Neural cell (in vitro differentiated cells): ENCODE data around the gene FAM118B. TPM values are rescaled to one million over a fixed set of nuclear protein-coding genes. Genes with fewer than 3 reads are reported as not detected.

Experiments
- H2AFZ ChIP-seq: fragments of 200-600, 300-800 bp; sonication (generic), shearing (Covaris generic); 2 replicates; pipeline ENCODE4 v1.6.0; 2014; ENCODE audit warnings: low read depth, mild to moderate bottlenecking, antibody characterized with exemption, low read length, moderate library complexity
- H3F3A ChIP-seq: fragments of 200-600 bp; shearing (Covaris generic); 2 replicates; pipeline ENCODE4 v1.6.1; 2016; ENCODE audit warnings: mild to moderate bottlenecking, moderate library complexity, mixed read lengths, antibody characterized with exemption, low read length; ENCODE audit not compliant: insufficient read depth, poor library complexity, severe bottlenecking
- H3K27ac ChIP-seq: fragments of 200-600, 300-800 bp; sonication (generic), shearing (Covaris generic); 2 replicates; pipeline ENCODE4 v1.5.1; 2014; ENCODE audit warnings: mild to moderate bottlenecking, low read length, moderate library complexity
- H3K27me3 ChIP-seq: fragments of 300-800, 200-600 bp; sonication (generic), shearing (Covaris generic); 2 replicates; pipeline ENCODE4 v1.6.0; 2014; ENCODE audit warnings: mild to moderate bottlenecking, low read depth, low read length, moderate library complexity; ENCODE audit not compliant: insufficient read depth
- H3K36me3 ChIP-seq: fragments of 300-800, 200-600 bp; sonication (generic), shearing (Covaris generic); 2 replicates; pipeline ENCODE4 v1.5.1; 2014; ENCODE audit warnings: mild to moderate bottlenecking, antibody characterized with exemption, low read length, moderate library complexity; ENCODE audit not compliant: insufficient read depth
- H3K4me2 ChIP-seq: fragments of 300-800, 200-600 bp; sonication (generic), shearing (Covaris generic); 2 replicates; pipeline ENCODE4 v1.6.0; 2014; ENCODE audit warnings: mild to moderate bottlenecking, low read length
- H3K4me3 ChIP-seq: fragments of 300-800, 200-600 bp; sonication (generic), shearing (Covaris generic); 2 replicates; pipeline ENCODE4 v1.5.1; 2014; ENCODE audit warnings: mild to moderate bottlenecking, low read length, moderate library complexity
- H3K79me2 ChIP-seq: fragments of 200-600 bp; shearing (Covaris generic); replicated peaks from 2 replicates; pipeline ENCODE4 v1.6.0; 2014; ENCODE audit warnings: mild to moderate bottlenecking, low read length, moderate library complexity; ENCODE audit not compliant: insufficient read depth
- H3K9ac ChIP-seq: fragments of 300-800, 200-600 bp; sonication (generic), shearing (Covaris generic); 2 replicates; pipeline ENCODE4 v1.6.1; 2016; ENCODE audit warnings: mild to moderate bottlenecking, low read length, mixed read lengths
- H3K9me2 ChIP-seq: fragments of 200-600 bp; shearing (Covaris generic); 2 replicates; pipeline ENCODE4 v1.6.1; 2016; ENCODE audit warnings: mild to moderate bottlenecking, low read length, mixed read lengths; ENCODE audit not compliant: insufficient read depth
- H3K9me3 ChIP-seq: fragments of 200-600, 300-800 bp; sonication (generic), shearing (Covaris generic); 2 replicates; pipeline ENCODE4 v1.6.1; 2016; ENCODE audit warnings: mild to moderate bottlenecking, mixed run types, low read length, moderate library complexity, mixed read lengths
- H4K20me1 ChIP-seq: fragments of 200-600 bp; shearing (Covaris generic); 2 replicates; pipeline ENCODE4 v1.6.1; 2016; ENCODE audit warnings: mild to moderate bottlenecking, mixed run types; ENCODE audit not compliant: insufficient read depth
- EP300 ChIP-seq: fragments of 450-650 bp; conservative IDR thresholded peaks from 2 replicates; pipeline ENCODE4 v1.6.1; 2014; ENCODE audit warnings: antibody characterized with exemption, mild to moderate bottlenecking, moderate library complexity; ENCODE audit not compliant: poor library complexity, severe bottlenecking
- EZH2 ChIP-seq: fragments of 200-600, 300-800 bp; shearing (Covaris generic), sonication (generic); IDR thresholded peaks from 2 replicates; pipeline ENCODE4 v1.6.1; 2014; ENCODE audit warnings: antibody characterized with exemption, low read length, borderline replicate concordance, mild to moderate bottlenecking; ENCODE audit not compliant: insufficient read depth, poor library complexity, severe bottlenecking
- MXI1 ChIP-seq: fragments of 450-650 bp; conservative IDR thresholded peaks from 2 replicates; pipeline ENCODE4 v1.6.1; 2014; ENCODE audit warnings: antibody characterized with exemption, mild to moderate bottlenecking; ENCODE audit not compliant: poor library complexity, severe bottlenecking
- POLR2AphosphoS5 ChIP-seq: IDR thresholded peaks from 2 replicates; pipeline ENCODE4 v1.6.1; 2012
- RAD21 ChIP-seq: fragments of 450-650 bp; conservative IDR thresholded peaks from 2 replicates; pipeline ENCODE4 v1.6.1; 2014; ENCODE audit warnings: antibody characterized with exemption, mild to moderate bottlenecking, moderate library complexity
- SMC3 ChIP-seq: fragments of 450-650 bp; conservative IDR thresholded peaks from 2 replicates; pipeline ENCODE4 v1.6.1; 2014; ENCODE audit warnings: antibody characterized with exemption, mild to moderate bottlenecking, moderate library complexity; ENCODE audit not compliant: poor library complexity
- TAF1 ChIP-seq: IDR thresholded peaks from 2 replicates; pipeline ENCODE4 v1.6.1; 2012; ENCODE audit warnings: low read depth
- polyA plus RNA-seq: library from polyadenylated mRNA; depleted of rRNA; stranded (reverse); fragments of >200 nt; gene quantifications from 2 replicates; pipeline ENCODE4 v1.2.3, GENCODE V29; 2014
- TF ChIP-seq, protein P1 (sequence below): fragments of 450-650 bp; IDR thresholded peaks from 2 replicates; pipeline ENCODE4 v1.5.1; 2014; ENCODE audit warnings: antibody characterized with exemption, mild to moderate bottlenecking, moderate library complexity; ENCODE audit not compliant: poor library complexity, severe bottlenecking
- TF ChIP-seq, protein P2 (sequence below): IDR thresholded peaks from 2 replicates; pipeline ENCODE4 v1.6.1; 2012; ENCODE audit warnings: borderline replicate concordance

The FAM118B gene
- polyA plus RNA-seq, 1 donor from 2014 or later: 54.1 TPM

DNA sequence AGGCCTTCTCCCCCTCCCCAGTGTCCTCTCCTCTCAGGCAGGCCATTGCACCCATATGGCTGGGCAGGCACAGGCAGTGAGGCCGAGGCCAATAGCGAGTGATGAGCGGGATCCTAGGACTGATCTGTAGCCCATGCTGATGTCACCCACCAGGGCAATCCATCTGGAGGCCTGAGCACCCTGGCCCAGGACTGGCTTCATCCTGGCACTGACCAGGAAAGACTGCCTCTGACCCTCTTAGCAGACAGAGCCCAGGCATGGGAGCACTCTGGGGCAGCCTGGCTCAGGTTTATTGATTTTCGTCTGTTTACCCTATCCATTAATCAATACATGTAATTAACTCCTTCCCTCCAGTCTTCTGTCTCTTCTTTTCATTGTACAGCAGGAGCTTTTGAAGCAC, 66.2 kb downstream of the FAM118B start:
- H4K20me1 ChIP-seq: no peaks in the 10 kb centered on the region
- H3K4me3 ChIP-seq: no peak overlapping the region
- no peak overlapping the region for H3K4me2 ChIP-seq
- no peak for TF ChIP-seq RAD21
- no peak for TF ChIP-seq POLR2AphosphoS5
- TF ChIP-seq, protein P1, sequence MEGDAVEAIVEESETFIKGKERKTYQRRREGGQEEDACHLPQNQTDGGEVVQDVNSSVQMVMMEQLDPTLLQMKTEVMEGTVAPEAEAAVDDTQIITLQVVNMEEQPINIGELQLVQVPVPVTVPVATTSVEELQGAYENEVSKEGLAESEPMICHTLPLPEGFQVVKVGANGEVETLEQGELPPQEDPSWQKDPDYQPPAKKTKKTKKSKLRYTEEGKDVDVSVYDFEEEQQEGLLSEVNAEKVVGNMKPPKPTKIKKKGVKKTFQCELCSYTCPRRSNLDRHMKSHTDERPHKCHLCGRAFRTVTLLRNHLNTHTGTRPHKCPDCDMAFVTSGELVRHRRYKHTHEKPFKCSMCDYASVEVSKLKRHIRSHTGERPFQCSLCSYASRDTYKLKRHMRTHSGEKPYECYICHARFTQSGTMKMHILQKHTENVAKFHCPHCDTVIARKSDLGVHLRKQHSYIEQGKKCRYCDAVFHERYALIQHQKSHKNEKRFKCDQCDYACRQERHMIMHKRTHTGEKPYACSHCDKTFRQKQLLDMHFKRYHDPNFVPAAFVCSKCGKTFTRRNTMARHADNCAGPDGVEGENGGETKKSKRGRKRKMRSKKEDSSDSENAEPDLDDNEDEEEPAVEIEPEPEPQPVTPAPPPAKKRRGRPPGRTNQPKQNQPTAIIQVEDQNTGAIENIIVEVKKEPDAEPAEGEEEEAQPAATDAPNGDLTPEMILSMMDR: no peak
- TF ChIP-seq, protein P2, sequence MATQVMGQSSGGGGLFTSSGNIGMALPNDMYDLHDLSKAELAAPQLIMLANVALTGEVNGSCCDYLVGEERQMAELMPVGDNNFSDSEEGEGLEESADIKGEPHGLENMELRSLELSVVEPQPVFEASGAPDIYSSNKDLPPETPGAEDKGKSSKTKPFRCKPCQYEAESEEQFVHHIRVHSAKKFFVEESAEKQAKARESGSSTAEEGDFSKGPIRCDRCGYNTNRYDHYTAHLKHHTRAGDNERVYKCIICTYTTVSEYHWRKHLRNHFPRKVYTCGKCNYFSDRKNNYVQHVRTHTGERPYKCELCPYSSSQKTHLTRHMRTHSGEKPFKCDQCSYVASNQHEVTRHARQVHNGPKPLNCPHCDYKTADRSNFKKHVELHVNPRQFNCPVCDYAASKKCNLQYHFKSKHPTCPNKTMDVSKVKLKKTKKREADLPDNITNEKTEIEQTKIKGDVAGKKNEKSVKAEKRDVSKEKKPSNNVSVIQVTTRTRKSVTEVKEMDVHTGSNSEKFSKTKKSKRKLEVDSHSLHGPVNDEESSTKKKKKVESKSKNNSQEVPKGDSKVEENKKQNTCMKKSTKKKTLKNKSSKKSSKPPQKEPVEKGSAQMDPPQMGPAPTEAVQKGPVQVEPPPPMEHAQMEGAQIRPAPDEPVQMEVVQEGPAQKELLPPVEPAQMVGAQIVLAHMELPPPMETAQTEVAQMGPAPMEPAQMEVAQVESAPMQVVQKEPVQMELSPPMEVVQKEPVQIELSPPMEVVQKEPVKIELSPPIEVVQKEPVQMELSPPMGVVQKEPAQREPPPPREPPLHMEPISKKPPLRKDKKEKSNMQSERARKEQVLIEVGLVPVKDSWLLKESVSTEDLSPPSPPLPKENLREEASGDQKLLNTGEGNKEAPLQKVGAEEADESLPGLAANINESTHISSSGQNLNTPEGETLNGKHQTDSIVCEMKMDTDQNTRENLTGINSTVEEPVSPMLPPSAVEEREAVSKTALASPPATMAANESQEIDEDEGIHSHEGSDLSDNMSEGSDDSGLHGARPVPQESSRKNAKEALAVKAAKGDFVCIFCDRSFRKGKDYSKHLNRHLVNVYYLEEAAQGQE: no peak
- no peak for TF ChIP-seq EZH2
- TF ChIP-seq MXI1: no peak
- no peak for TF ChIP-seq SMC3
- TF ChIP-seq EP300: no peak
- no peak for TF ChIP-seq TAF1
- no peak overlapping the region for H3K27ac ChIP-seq
- H3K9me3 ChIP-seq: no peaks in the 10 kb centered on the region
- H3K27me3 ChIP-seq: no peaks in the 10 kb centered on the region
- no peaks in the 10 kb centered on the region for H3F3A ChIP-seq
- H3K36me3 ChIP-seq: no peaks in the 10 kb centered on the region
- H3K9ac ChIP-seq: no peak overlapping the region
- H3K79me2 ChIP-seq: no peaks in the 10 kb centered on the region
- H3K9me2 ChIP-seq: no peaks in the 10 kb centered on the region
- H2AFZ ChIP-seq: no peak overlapping the region

DNA sequence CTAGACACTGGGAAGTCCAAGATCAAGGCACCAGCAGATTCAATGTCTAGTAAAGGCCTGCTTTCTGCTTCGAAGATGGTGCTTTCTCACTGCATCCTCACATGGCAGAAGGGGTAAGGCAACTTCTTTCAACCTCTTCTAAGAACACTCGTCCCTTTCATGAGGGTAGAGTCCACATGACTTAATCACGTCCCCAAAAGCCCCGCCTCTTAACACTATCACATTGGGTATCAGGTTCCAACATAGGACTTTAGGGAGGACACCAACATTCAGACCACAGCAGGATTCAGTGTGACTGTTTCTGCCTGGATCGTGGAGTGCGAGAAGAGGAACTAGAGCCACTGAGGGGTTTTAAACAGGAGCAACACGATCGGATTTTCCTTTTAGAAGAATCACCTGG, 67.6 kb downstream of the FAM118B start:
- H3K79me2 ChIP-seq: no peaks in the 10 kb centered on the region
- TF ChIP-seq MXI1: no peak
- H3K4me3 ChIP-seq: no peak overlapping the region
- no peak overlapping the region for H3K4me2 ChIP-seq
- H4K20me1 ChIP-seq: no peaks in the 10 kb centered on the region
- no peak overlapping the region for H3K9ac ChIP-seq
- H3K9me3 ChIP-seq: no peaks in the 10 kb centered on the region
- H3K36me3 ChIP-seq: no peaks in the 10 kb centered on the region
- H3F3A ChIP-seq: no peaks in the 10 kb centered on the region
- no peak overlapping the region for H3K27ac ChIP-seq
- H3K27me3 ChIP-seq: no peaks in the 10 kb centered on the region
- no peak overlapping the region for H2AFZ ChIP-seq
- H3K9me2 ChIP-seq: no peaks in the 10 kb centered on the region

DNA sequence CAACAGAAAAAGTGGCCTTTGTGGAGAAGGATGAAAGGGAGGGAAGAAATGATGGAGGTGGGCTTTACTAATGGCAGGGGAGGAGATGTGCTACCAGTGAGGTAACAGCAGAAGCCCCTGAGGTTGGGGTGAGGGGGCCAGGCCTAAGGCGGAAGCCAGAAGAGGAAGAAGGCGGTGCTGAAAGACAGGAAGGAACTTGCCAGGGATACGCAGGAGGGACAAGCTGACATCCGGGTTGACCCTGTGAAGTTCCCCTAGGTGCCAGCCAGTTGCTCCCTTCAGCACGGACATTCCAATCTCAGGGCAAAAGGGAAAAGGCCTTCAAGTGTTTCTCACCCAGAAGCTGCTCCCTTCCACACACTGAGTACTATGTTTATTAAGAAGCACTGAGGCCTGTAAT, 69.0 kb downstream of the FAM118B start:
- H3K79me2 ChIP-seq: no peaks in the 10 kb centered on the region
- H3K9me3 ChIP-seq: no peaks in the 10 kb centered on the region
- no peak overlapping the region for H3K4me3 ChIP-seq
- H3F3A ChIP-seq: no peaks in the 10 kb centered on the region
- H2AFZ ChIP-seq: no peak overlapping the region
- no peak overlapping the region for H3K4me2 ChIP-seq
- H3K36me3 ChIP-seq: no peaks in the 10 kb centered on the region
- H3K27me3 ChIP-seq: no peaks in the 10 kb centered on the region
- H4K20me1 ChIP-seq: no peaks in the 10 kb centered on the region
- no peaks in the 10 kb centered on the region for H3K9me2 ChIP-seq
- H3K27ac ChIP-seq: no peak overlapping the region
- H3K9ac ChIP-seq: no peak overlapping the region
- no peak for TF ChIP-seq TAF1
- no peak for TF ChIP-seq RAD21
- TF ChIP-seq, protein P2: no peak
- no peak for TF ChIP-seq EP300
- TF ChIP-seq, protein P1: no peak
- no peak for TF ChIP-seq SMC3
- no peak for TF ChIP-seq EZH2
- TF ChIP-seq POLR2AphosphoS5: no peak
- no peak for TF ChIP-seq MXI1
